HepG2 (cell line): ENCODE measurements around the gene PPP2R5E. TPM values are rescaled to one million over a fixed set of nuclear protein-coding genes. Genes with fewer than 3 reads are reported as not detected.
A peak's percentile ranks its signal among the peaks of the same experiment; 100 is the strongest.

Experiments used
- FOXP1 ChIP-seq, 2 experiments: fragments of 450-650 bp in 1 of 2; IDR thresholded peaks; 2 replicates each; pipeline ENCODE4 v1.6.1; 2017 to 2018; ENCODE audit warnings: antibody characterized with exemption in 1 of 2
- KDM3A ChIP-seq: IDR thresholded peaks from 2 replicates; pipeline ENCODE4 v1.6.1; 2018; ENCODE audit warnings: low read depth, missing compliant biosample characterization
- NR1H2 ChIP-seq: sonication (generic); formaldehyde crosslinking; IDR thresholded peaks from 2 replicates; pipeline ENCODE4 v1.8.1; 2022; ENCODE audit warnings: low read depth, missing genetic modification reagents, borderline replicate concordance
- POLR2G ChIP-seq: fragments of 200-400 bp; formaldehyde crosslinking; IDR thresholded peaks from 2 replicates; pipeline ENCODE4 v1.6.1; 2018; ENCODE audit warnings: mild to moderate bottlenecking, low read depth, low read length, moderate library complexity
- PRMT3 ChIP-seq: sonication (generic); formaldehyde crosslinking; IDR thresholded peaks from 2 replicates; pipeline ENCODE4 v1.8.1; 2022; ENCODE audit warnings: low read depth, mild to moderate bottlenecking, moderate library complexity, missing genetic modification reagents, borderline replicate concordance
- RAD21 ChIP-seq: fragments of 450-650 bp; formaldehyde crosslinking; IDR thresholded peaks from 2 replicates; pipeline ENCODE4 v1.5.0; 2020; ENCODE audit warnings: mild to moderate bottlenecking
- SMC3 ChIP-seq: IDR thresholded peaks from 2 replicates; pipeline ENCODE4 v1.6.1; 2011; ENCODE audit warnings: low read length, improper control_type of control experiment
- STAG1 ChIP-seq: sonication (generic); formaldehyde crosslinking; IDR thresholded peaks from 2 replicates; pipeline ENCODE4 v1.4.0; 2020; ENCODE audit warnings: missing genetic modification reagents
- TCF12 ChIP-seq, 2 experiments: fragments of 450-650 bp in 1 of 2; sonication (generic) in 1 of 2; formaldehyde crosslinking in 1 of 2; IDR thresholded peaks; 2 replicates each; pipeline versions ENCODE4 v1.6.1 to v1.8.0; 2017 to 2022; ENCODE audit warnings: antibody characterized with exemption in 1 of 2, mild to moderate bottlenecking in 1 of 2, missing genetic modification reagents in 1 of 2, moderate library complexity in 1 of 2
- ZIK1 ChIP-seq: sonication (generic); formaldehyde crosslinking; IDR thresholded peaks from 2 replicates; pipeline ENCODE4 v1.5.0; 2020; ENCODE audit warnings: mild to moderate bottlenecking, low read depth, missing genetic modification reagents, borderline replicate concordance
- ZNF556 ChIP-seq: sonication (generic); formaldehyde crosslinking; IDR thresholded peaks from 2 replicates; pipeline ENCODE4 v1.4.0; 2020; ENCODE audit warnings: mild to moderate bottlenecking, missing genetic modification reagents, borderline replicate concordance
- polyA plus RNA-seq, 8 experiments: library from polyadenylated mRNA; depleted of rRNA in 3 of 8; stranded (reverse) in 7 of 8; unstranded in 1 of 8; fragments of >200 nt; fragmentation: Illumina TruSeq in 4 of 8; extraction: Trizol in 4 of 8; gene quantifications; 2 replicates each; pipeline versions ENCODE4 v1.2.1 to v1.2.3, GENCODE V29; 2011 to 2016; ENCODE audit warnings: low read depth in 4 of 8, missing spikeins in 1 of 8, mixed read lengths in 1 of 8; ENCODE audit not compliant: insufficient read depth in 1 of 8
- total RNA-seq, 5 experiments: library from RNA; depleted of rRNA; stranded (reverse); fragments of >200 nt; fragmentation: Illumina TruSeq; extraction: Trizol; gene quantifications; 2 replicates each; pipeline ENCODE4 v1.2.3, GENCODE V29; 2016; ENCODE audit warnings: low read depth in 1 of 5
- TF ChIP-seq, protein P1 (sequence below): sonication (generic); formaldehyde crosslinking; conservative IDR thresholded peaks from 2 replicates; pipeline ENCODE4 v1.4.0; 2020; ENCODE audit warnings: mild to moderate bottlenecking, missing genetic modification reagents, moderate library complexity
- TF ChIP-seq, protein P2 (sequence below): IDR thresholded peaks from 2 replicates; pipeline ENCODE4 v1.6.1; 2012; ENCODE audit warnings: low read depth, low read length, improper control_type of control experiment
- TF ChIP-seq, protein P3 (sequence below): sonication (generic); formaldehyde crosslinking; IDR thresholded peaks from 2 replicates; pipeline ENCODE4 v1.4.0; 2020; ENCODE audit warnings: missing genetic modification reagents
- TF ChIP-seq, protein P4 (sequence below): sonication (generic); formaldehyde crosslinking; IDR thresholded peaks from 2 replicates; pipeline ENCODE4 v1.4.0; 2020; ENCODE audit warnings: mild to moderate bottlenecking, missing genetic modification reagents
- TF ChIP-seq, protein P5 (sequence below): sonication (generic); formaldehyde crosslinking; IDR thresholded peaks from 2 replicates; pipeline ENCODE4 v1.4.0; 2020; ENCODE audit warnings: missing genetic modification reagents

The PPP2R5E gene
- total and polyA plus RNA-seq, 2 of the 13 experiments (the other 11 are each of a cell fraction or from before 2014, with no cell fraction given) = 8.9 to 11.0 TPM

DNA sequence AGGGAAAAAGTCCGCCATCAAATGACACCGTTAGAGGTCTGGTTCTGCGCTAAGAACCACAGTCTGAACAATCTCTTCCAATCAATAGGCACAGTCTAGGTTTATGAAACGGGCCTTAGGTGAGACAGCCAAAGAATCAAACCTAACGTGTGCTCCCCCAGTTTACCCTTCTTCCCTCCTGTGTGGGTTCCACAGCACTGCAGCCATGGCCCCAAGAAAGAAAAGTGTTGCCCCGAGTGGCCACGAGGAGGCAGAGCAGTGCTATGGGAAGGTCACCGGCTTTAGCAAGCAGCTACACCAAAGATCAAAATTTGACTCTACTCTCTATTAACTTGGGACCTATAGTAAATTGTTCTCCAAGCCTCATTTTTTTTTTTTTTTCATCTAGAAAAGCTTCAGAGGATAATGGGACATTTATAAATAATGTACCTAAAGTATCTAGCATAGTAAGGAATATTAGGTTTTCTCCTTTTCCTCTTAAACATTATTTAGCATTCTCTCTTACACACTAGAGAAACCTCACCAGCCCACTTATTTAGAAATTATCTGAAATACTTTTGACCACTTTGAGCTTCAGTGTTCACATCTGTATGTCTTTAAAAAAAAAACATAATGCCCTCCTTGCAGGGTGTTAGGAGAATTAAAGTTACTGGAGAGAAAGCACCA lies 154.3 kb downstream of the PPP2R5E start (continued):
- TF ChIP-seq, protein P1, sequence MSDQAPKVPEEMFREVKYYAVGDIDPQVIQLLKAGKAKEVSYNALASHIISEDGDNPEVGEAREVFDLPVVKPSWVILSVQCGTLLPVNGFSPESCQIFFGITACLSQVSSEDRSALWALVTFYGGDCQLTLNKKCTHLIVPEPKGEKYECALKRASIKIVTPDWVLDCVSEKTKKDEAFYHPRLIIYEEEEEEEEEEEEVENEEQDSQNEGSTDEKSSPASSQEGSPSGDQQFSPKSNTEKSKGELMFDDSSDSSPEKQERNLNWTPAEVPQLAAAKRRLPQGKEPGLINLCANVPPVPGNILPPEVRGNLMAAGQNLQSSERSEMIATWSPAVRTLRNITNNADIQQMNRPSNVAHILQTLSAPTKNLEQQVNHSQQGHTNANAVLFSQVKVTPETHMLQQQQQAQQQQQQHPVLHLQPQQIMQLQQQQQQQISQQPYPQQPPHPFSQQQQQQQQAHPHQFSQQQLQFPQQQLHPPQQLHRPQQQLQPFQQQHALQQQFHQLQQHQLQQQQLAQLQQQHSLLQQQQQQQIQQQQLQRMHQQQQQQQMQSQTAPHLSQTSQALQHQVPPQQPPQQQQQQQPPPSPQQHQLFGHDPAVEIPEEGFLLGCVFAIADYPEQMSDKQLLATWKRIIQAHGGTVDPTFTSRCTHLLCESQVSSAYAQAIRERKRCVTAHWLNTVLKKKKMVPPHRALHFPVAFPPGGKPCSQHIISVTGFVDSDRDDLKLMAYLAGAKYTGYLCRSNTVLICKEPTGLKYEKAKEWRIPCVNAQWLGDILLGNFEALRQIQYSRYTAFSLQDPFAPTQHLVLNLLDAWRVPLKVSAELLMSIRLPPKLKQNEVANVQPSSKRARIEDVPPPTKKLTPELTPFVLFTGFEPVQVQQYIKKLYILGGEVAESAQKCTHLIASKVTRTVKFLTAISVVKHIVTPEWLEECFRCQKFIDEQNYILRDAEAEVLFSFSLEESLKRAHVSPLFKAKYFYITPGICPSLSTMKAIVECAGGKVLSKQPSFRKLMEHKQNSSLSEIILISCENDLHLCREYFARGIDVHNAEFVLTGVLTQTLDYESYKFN (CRISPR knock-in tag) = no peak
- TF ChIP-seq STAG1 (peak; percentile 92), ZNF556 (CRISPR knock-in tag) (no peak), KDM3A (CRISPR knock-in tag) (no peak), PRMT3 (no peak), SMC3 (peak; percentile 71), RAD21 (CRISPR knock-in tag) (peak; percentile 65), NR1H2 (no peak), POLR2G (no peak), ZIK1 (CRISPR knock-in tag) (no peak), TCF12 (IDR thresholded peaks at IDR 0.05) (no peak), TCF12 (CRISPR knock-in tag; IDR thresholded peaks at IDR 0.05) (no peak), FOXP1 (IDR thresholded peaks at IDR 0.05) (no peak), FOXP1 (CRISPR knock-in tag; IDR thresholded peaks at IDR 0.05) (no peak)
- TF ChIP-seq, protein P2, sequence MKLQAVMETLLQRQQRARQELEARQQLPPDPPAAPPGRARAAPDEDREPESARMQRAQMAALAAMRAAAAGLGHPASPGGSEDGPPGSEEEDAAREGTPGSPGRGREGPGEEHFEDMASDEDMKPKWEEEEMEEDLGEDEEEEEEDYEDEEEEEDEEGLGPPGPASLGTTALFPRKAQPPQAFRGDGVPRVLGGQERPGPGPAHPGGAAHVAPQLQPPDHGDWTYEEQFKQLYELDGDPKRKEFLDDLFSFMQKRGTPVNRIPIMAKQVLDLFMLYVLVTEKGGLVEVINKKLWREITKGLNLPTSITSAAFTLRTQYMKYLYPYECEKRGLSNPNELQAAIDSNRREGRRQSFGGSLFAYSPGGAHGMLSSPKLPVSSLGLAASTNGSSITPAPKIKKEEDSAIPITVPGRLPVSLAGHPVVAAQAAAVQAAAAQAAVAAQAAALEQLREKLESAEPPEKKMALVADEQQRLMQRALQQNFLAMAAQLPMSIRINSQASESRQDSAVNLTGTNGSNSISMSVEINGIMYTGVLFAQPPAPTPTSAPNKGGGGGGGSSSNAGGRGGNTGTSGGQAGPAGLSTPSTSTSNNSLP = no peak
- TF ChIP-seq, protein P3, sequence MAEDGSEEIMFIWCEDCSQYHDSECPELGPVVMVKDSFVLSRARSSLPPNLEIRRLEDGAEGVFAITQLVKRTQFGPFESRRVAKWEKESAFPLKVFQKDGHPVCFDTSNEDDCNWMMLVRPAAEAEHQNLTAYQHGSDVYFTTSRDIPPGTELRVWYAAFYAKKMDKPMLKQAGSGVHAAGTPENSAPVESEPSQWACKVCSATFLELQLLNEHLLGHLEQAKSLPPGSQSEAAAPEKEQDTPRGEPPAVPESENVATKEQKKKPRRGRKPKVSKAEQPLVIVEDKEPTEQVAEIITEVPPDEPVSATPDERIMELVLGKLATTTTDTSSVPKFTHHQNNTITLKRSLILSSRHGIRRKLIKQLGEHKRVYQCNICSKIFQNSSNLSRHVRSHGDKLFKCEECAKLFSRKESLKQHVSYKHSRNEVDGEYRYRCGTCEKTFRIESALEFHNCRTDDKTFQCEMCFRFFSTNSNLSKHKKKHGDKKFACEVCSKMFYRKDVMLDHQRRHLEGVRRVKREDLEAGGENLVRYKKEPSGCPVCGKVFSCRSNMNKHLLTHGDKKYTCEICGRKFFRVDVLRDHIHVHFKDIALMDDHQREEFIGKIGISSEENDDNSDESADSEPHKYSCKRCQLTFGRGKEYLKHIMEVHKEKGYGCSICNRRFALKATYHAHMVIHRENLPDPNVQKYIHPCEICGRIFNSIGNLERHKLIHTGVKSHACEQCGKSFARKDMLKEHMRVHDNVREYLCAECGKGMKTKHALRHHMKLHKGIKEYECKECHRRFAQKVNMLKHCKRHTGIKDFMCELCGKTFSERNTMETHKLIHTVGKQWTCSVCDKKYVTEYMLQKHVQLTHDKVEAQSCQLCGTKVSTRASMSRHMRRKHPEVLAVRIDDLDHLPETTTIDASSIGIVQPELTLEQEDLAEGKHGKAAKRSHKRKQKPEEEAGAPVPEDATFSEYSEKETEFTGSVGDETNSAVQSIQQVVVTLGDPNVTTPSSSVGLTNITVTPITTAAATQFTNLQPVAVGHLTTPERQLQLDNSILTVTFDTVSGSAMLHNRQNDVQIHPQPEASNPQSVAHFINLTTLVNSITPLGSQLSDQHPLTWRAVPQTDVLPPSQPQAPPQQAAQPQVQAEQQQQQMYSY (CRISPR knock-in tag) = no peak
- TF ChIP-seq, protein P4, sequence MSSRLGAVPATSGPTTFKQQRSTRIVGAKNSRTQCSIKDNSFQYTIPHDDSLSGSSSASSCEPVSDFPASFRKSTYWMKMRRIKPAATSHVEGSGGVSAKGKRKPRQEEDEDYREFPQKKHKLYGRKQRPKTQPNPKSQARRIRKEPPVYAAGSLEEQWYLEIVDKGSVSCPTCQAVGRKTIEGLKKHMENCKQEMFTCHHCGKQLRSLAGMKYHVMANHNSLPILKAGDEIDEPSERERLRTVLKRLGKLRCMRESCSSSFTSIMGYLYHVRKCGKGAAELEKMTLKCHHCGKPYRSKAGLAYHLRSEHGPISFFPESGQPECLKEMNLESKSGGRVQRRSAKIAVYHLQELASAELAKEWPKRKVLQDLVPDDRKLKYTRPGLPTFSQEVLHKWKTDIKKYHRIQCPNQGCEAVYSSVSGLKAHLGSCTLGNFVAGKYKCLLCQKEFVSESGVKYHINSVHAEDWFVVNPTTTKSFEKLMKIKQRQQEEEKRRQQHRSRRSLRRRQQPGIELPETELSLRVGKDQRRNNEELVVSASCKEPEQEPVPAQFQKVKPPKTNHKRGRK (CRISPR knock-in tag) = no peak
- TF ChIP-seq, protein P5, sequence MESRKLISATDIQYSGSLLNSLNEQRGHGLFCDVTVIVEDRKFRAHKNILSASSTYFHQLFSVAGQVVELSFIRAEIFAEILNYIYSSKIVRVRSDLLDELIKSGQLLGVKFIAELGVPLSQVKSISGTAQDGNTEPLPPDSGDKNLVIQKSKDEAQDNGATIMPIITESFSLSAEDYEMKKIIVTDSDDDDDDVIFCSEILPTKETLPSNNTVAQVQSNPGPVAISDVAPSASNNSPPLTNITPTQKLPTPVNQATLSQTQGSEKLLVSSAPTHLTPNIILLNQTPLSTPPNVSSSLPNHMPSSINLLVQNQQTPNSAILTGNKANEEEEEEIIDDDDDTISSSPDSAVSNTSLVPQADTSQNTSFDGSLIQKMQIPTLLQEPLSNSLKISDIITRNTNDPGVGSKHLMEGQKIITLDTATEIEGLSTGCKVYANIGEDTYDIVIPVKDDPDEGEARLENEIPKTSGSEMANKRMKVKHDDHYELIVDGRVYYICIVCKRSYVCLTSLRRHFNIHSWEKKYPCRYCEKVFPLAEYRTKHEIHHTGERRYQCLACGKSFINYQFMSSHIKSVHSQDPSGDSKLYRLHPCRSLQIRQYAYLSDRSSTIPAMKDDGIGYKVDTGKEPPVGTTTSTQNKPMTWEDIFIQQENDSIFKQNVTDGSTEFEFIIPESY (CRISPR knock-in tag) = peak; percentile 27; the same call in 1 of the 2 replicates
